ENCODE data around the gene LUC7L2. TPM values are rescaled to one million over a fixed set of nuclear protein-coding genes. Genes with fewer than 3 reads are reported as not detected.

LUC7L2 gene
- total and polyA plus RNA-seq, 9 of the 15 experiments (the other 6 are each of a cell fraction or from before 2014, with no cell fraction given): 56.1 to 207 (median 141) TPM

DNA sequence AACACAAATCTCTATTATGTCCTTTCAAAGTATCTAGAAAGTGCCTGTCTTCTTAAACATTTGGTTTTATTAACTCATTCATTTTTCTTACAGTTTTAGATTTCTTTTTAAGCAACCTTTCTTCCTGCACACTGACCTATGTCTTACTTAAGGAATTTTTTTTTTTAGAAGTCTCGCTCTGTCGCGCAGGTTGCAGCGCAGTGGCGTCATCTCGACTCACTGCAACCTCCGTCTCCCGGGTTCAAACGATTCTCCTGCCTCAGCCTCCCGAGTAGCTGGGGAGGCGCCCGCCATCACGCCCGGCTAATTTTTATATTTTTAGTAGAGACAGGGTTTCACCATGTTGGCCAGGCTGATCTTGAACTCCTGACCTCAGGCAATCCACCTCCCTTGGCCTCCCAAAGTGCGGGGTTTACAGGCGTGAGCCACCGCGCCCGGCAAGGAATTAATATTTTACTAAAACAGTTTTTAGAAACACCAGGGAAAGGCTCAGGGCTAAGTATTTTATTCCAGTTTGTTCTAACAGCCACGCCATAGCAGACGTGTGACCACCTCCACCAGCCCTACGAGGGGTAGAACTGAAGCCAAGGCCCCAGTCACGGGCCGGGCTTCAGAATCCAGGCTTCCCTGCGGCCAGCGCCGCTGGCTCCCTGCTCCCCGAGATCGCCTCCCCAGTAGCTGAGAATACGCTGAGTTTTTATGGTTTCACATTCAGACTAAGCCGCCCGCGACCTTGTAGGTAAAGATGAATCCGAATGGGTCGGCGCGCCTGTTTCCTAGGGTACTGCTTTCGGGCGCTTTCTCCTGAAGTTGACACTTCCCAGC is 941 bp upstream of the LUC7L2 start (continued):
- 0 out of 4 replicates have a peak, but pooled peaks of 1 of the 2 experiments have one; percentile 8 for TF ChIP-seq ZNF318 (IDR thresholded peaks at IDR 0.05; ENCODE audit: borderline replicate concordance in 1 of 2, low read depth in 1 of 2)
- no peak for TF ChIP-seq TBP (optimal IDR thresholded peaks at IDR 0.05; ENCODE audit: low read depth, low read length)
- TF ChIP-seq, protein P1, sequence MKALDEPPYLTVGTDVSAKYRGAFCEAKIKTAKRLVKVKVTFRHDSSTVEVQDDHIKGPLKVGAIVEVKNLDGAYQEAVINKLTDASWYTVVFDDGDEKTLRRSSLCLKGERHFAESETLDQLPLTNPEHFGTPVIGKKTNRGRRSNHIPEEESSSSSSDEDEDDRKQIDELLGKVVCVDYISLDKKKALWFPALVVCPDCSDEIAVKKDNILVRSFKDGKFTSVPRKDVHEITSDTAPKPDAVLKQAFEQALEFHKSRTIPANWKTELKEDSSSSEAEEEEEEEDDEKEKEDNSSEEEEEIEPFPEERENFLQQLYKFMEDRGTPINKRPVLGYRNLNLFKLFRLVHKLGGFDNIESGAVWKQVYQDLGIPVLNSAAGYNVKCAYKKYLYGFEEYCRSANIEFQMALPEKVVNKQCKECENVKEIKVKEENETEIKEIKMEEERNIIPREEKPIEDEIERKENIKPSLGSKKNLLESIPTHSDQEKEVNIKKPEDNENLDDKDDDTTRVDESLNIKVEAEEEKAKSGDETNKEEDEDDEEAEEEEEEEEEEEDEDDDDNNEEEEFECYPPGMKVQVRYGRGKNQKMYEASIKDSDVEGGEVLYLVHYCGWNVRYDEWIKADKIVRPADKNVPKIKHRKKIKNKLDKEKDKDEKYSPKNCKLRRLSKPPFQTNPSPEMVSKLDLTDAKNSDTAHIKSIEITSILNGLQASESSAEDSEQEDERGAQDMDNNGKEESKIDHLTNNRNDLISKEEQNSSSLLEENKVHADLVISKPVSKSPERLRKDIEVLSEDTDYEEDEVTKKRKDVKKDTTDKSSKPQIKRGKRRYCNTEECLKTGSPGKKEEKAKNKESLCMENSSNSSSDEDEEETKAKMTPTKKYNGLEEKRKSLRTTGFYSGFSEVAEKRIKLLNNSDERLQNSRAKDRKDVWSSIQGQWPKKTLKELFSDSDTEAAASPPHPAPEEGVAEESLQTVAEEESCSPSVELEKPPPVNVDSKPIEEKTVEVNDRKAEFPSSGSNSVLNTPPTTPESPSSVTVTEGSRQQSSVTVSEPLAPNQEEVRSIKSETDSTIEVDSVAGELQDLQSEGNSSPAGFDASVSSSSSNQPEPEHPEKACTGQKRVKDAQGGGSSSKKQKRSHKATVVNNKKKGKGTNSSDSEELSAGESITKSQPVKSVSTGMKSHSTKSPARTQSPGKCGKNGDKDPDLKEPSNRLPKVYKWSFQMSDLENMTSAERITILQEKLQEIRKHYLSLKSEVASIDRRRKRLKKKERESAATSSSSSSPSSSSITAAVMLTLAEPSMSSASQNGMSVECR (CRISPR knock-in tag; IDR thresholded peaks at IDR 0.05): no peak
- peak; percentile 43 for TF ChIP-seq ZNF175 (CRISPR knock-in tag; IDR thresholded peaks at IDR 0.05; ENCODE audit: low read depth)
- TF ChIP-seq ATF1 (CRISPR knock-in tag; IDR thresholded peaks at IDR 0.05): no peak
- 0 out of 2 replicates have a peak, but pooled peaks have one; percentile 18 for TF ChIP-seq ATF1 (tag; IDR thresholded peaks at IDR 0.05)
- TF ChIP-seq ZSCAN32 (CRISPR knock-in tag; IDR thresholded peaks at IDR 0.05): peak; percentile 60; the same call in 1 of the 2 replicates
- TF ChIP-seq, protein P2, sequence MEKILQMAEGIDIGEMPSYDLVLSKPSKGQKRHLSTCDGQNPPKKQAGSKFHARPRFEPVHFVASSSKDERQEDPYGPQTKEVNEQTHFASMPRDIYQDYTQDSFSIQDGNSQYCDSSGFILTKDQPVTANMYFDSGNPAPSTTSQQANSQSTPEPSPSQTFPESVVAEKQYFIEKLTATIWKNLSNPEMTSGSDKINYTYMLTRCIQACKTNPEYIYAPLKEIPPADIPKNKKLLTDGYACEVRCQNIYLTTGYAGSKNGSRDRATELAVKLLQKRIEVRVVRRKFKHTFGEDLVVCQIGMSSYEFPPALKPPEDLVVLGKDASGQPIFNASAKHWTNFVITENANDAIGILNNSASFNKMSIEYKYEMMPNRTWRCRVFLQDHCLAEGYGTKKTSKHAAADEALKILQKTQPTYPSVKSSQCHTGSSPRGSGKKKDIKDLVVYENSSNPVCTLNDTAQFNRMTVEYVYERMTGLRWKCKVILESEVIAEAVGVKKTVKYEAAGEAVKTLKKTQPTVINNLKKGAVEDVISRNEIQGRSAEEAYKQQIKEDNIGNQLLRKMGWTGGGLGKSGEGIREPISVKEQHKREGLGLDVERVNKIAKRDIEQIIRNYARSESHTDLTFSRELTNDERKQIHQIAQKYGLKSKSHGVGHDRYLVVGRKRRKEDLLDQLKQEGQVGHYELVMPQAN (IDR thresholded peaks at IDR 0.05; ENCODE audit: borderline replicate concordance): peak; percentile 13; the same call in 1 of the 2 replicates
- no peak for TF ChIP-seq SAFB2 (IDR thresholded peaks at IDR 0.05; ENCODE audit: borderline replicate concordance, low read depth, low read length, severe bottlenecking)
- no peak for TF ChIP-seq U2AF1 (optimal IDR thresholded peaks at IDR 0.05; ENCODE audit: low read depth, low read length)
- no peak for TF ChIP-seq PTRF (tag; IDR thresholded peaks at IDR 0.05)
- no peak for TF ChIP-seq ZNF77 (CRISPR knock-in tag; IDR thresholded peaks at IDR 0.05)
